Fibroblast of skin of abdomen (primary cell): ENCODE data around the gene FITM2.

ENCODE experiments used
- DNase-seq: peaks from one replicate; pipeline ENCODE4 v3.0.0-alpha.2; 2013

Gene FITM2

DNA sequence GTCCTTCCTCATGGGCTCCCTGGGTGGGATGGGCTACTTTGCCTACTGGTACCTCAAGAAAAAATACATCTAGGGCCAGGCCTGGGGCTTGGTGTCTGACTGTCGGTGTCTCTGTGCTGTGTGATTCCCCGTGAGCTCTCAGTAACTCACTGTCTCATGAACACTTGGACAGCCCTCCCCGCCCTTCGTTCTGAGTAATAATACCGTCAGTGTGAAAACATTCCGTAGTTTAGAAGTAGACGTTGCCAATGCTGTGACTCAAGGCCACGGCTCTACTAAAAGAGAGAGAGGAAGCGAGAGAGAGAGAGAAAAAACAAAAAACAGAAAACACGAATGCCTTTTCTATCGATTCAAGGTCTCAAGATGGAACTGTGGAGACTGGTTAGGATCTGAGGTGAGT is 31.8 kb downstream of the FITM2 start:
- peak; percentile 72 for DNase-seq

DNA sequence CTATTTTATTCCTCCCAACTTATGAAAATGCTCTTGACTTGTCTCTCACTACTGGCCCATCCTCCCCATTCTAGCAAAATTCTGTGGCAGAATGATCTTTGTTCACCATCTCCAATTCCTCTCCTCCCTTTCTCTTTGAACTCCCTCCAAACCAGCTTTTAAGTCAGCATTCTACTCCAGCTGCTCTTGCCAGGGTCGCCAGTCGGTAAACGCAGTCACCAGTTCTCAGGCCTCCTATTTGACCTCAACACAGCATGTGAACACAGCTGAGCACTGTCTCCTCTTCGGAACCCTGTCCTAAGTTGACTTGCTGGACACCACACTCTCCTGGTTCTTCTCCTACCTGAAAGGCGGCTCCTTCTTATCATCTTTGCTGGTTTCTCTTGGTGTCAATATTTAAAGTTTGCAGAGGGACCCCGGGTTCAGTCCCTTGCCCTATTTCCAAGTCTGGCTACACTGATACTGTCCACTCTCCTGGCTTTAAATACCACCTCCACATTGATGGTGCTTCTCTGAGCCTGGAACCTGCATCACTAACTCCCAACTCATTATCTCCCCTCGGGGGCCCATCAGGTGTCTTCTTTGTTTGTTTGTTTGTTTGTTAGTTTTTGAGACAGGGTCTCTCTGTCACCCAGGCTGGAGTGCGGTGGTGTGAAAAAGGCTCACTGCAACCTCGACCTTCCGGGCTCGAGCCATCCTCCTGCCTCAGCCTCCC is 36.5 kb downstream of the FITM2 start:
- DNase-seq = no peak

DNA sequence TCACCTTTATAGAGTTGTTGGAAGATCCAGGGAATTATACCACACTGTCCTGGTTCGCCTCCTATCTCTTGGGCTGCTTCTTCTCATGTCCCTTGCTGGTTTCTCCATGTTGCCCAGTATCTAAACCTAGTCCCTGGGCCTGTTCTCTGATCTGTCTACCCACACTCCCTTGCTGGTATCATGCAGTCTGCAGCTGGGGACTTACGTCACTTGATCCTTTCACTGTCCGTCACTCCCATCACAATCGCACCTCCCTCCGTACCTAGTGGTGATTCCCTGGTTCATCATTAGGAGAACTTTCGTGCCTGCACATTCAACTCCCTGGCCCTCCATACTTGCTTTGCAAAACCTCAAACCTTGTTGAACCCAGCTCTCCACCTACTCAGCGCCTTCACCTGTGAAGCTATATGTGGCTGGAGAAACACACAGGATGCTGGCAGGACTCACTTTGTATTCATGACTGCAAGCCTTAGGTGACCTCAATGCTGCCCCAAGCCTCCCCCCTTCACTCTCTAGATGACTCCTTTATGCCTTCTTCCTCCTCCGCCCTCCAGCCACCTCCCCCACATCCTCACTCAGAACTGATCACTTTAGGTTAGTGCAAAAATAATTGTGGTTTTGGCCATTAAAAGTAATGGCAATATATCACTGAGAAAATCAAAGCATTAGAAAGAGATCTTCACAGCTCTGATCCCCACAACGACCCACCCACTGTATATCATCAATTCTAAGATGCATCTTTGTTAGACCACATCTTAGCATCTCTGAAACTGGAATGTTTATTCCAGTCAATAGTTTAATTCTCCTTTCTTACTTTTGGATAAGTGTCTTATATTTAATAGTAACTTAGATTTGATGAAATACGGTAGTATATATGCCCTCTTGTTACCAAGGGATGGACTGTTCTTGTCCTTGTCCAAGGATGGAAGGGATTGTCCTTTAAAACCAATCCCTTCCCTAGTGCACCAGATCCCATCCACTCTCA is 37.5 kb downstream of the FITM2 start:
- no peak for DNase-seq

DNA sequence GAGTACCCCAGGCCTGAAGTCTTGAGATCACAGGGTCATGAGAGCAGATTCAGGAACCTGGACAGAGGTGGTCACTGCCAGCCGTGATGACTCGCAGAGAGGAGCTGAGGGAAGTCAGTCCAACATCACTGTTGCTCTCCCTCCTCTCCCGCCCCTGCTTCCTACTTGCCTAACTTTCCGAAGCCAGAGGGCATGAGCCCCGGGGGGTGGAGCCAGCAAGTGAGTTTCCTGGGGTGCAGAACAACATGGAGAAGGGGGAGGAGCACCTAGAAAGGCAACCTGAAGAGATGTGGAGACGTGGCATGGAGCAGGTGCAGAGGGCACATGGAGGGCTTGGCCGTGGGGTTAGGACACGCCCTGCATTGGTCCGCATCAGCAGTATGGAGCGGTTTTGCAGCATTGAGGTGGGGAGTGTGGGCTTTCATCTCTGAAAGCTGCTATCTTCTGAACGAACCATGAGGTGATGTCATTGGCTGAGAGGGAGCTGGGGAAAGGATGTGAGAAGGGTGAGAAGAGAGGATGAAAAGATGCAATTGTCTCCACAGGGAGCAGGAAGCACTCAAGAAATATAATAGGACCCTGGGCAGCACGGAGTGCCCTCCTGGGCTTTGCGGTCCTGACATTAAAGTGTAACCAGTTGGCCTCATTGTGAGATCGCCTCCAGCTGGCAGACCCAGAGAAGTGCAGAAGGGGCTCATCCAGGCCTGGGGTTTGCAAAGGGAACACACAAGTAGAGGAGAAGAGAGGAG is 38.9 kb downstream of the FITM2 start:
- no peak for DNase-seq

DNA sequence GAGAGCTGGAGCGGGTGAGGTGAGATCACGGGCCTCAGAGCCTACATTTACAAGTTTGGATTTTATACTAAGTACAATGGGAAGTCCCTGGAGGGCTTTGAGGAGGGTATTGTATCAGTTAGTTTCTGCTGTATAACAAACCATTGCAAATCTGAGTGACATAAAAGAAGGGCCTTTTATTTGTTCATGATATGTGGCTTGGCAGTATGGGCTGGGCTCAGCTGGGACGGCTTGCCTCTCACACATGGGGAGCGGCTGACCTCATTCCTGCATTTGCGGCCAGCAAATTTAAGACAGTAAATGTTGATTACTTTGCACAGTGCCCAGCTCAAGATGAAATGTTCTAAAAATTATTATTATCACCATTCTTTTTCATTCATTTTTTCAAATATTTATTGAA is 42.2 kb downstream of the FITM2 start:
- DNase-seq = no peak

DNA sequence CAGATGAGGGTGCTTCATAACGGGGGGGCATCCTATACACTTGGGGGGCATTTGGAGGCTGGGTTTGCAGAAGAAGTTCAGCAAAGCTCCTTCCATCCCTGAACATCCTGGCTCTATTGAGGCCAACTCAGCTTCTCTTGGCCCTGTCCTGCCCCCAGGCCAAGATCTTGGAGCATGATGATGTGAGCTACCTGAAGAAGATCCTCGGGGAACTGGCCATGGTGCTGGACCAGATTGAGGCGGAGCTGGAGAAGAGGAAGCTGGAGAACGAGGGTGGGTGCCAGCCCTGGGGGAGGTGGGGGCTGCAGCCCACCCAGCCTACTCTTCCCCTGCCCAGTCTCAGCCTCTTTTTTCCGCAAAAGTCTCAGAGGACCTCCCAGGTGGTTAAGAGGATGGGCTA is 46.7 kb downstream of the FITM2 start:
- DNase-seq = peak; percentile 2

DNA sequence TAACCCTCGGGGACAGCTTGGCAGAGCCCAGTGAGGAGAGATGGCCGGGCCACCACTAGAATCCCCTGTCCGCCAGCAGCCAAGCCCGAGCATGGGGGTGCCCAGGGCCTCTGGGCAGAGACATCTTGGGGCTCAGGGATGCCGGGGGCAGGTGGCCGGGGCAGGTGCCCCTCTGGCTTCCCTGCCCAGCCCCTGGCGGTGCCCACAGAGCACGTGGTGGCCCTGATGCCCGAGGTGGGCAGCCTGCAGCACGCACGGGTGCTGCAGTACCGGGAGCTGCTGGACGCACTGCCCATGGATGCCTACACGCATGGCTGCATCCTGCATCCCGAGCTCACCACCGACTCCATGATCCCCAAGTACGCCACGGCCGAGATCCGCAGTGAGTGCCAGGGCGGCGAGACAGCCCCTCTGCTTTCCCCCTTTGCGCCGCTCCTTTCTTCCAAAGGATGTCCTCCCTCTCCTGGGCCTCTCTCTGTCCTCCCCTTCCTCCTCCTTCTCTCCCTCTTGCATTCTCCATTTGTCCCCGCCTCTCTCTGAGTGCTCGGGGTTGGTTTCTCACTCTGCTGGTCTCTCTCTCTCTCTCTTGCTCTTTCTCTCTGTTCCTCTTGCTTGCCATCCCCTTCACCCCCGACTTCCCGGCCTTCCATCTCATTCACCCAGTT is 52.6 kb downstream of the FITM2 start:
- DNase-seq = no peak

DNA sequence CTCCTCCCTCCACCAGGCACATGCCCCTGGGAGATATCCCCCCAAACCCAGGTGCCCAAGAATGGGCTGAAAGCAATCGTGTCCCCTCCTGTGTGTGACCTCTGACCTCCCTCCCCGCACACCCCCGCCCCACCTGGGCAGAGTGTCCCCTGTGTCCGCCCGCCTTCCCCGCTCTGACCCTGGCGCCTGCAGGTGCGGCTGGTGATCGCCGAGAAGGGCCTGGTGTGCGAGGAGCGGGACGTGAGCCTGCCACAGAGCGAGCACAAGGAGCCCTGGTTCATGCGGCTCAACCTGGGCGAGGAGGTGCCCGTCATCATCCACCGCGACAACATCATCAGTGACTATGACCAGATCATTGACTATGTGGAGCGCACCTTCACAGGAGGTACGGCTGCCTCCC is 54.0 kb downstream of the FITM2 start:
- DNase-seq = no peak

DNA sequence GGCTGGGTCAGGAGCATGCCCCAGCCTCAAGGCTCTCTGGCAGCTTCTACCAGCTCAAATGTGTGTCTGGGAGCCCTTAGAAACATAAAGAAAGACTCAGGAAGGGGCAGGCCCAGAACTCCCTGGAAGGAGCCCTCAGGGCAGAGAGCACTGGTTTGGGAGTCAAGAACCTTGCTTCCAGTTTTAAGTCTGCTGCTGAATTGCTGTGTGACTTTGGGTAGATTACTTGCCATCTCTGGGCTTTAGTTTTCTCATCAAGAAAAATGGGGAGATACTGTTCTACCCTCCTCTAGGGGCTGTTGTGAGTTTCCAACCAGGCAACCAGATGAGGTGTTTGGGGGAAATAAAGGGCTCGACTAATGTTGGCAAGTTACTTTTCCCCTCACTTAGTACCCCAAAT is 55.1 kb downstream of the FITM2 start:
- DNase-seq = no peak

DNA sequence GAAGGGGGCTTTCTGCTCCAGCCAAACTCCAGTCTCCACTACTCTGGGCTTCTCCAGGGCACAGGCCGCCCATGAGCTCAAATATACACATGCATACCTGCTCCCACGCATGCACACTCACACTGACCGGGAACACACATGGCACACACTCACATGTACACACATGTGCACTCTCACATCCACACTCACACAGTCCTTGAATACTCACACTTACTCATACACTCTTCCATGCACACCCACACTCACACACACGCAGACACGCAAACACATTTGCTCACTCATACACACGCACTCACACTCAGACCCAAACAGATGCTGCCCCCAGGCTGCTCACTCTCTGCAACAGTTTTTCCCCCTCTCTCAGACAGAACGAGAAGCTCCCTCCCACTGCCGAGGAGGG is 56.9 kb downstream of the FITM2 start:
- no peak for DNase-seq

DNA sequence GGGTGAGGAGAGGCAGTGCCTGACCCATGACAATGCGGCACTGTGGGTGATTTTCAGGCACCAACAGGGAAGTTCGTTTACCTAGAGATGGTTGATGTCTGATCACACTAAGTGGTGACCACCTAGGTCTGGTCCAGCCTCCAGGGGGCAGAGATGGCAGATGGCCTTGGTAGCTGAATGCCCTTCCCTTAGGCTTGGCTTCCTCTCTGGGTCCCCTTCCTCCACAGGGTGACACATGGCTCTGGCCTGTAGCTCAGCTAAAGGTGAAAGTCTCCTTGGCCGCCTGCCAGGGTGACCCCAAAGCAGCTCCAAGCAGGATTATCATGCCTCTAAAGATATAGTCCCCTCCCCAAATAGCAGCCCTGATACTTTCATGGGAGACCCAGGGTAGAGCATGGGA is 57.5 kb downstream of the FITM2 start:
- DNase-seq = no peak
